Skeletal muscle satellite cell (primary cell): Measurements from ENCODE around the gene URI1.

Experiments used
- H3K27me3 ChIP-seq: 2 replicates; pipeline ENCODE4 v1.7.0; 2013; ENCODE audit warnings: low read length; ENCODE audit not compliant: control insufficient read depth, insufficient read depth
- H3K36me3 ChIP-seq: 2 replicates; pipeline ENCODE4 v1.7.0; 2013; ENCODE audit warnings: mild to moderate bottlenecking, control low read depth, low read length; ENCODE audit not compliant: insufficient read depth
- H3K4me1 ChIP-seq: 2 replicates; pipeline ENCODE4 v1.7.0; 2013; ENCODE audit warnings: low read length; ENCODE audit not compliant: control insufficient read depth, insufficient read depth
- H3K4me2 ChIP-seq: 2 replicates; pipeline ENCODE4 v1.7.0; 2013; ENCODE audit warnings: mild to moderate bottlenecking, low read length
- H3K4me3 ChIP-seq: 2 replicates; pipeline ENCODE4 v1.7.0; 2013; ENCODE audit warnings: low read length
- H3K9ac ChIP-seq: 2 replicates; pipeline ENCODE4 v1.7.0; 2013; ENCODE audit warnings: mild to moderate bottlenecking, low read depth, low read length, moderate library complexity
- H3K9me3 ChIP-seq: replicated peaks from 2 replicates; pipeline ENCODE4 v1.7.0; 2013; ENCODE audit warnings: mild to moderate bottlenecking, control low read depth, low read length

The URI1 gene

DNA sequence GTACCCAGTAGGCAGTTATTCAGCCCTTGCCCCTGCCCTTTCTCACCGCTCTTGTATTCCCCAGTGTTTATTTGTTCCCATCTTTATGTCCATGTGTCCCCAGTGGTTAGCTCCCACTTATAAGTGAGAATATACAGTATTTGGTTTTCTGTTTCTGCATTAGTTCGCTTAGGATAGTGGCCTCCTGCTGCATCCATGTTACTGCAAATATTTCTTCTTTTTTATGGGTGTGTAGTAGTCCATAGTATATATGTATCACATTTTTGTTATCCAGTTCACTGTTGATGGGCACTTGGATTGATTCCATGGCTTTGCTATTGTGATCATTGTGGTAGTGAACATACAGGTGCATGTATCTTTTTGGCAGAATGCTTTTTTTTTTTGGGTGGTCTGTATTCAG lies 32.7 kb downstream of the URI1 start:
- no peak overlapping the region for H3K4me3 ChIP-seq
- no peaks in the 10 kb centered on the region for H3K36me3 ChIP-seq
- peaks cover 7% of the 10 kb centered on the region for H3K4me1 ChIP-seq
- no peaks in the 10 kb centered on the region for H3K9me3 ChIP-seq
- H3K27me3 ChIP-seq = no peaks in the 10 kb centered on the region
- H3K4me2 ChIP-seq = no peak overlapping the region
- no peak overlapping the region for H3K9ac ChIP-seq

DNA sequence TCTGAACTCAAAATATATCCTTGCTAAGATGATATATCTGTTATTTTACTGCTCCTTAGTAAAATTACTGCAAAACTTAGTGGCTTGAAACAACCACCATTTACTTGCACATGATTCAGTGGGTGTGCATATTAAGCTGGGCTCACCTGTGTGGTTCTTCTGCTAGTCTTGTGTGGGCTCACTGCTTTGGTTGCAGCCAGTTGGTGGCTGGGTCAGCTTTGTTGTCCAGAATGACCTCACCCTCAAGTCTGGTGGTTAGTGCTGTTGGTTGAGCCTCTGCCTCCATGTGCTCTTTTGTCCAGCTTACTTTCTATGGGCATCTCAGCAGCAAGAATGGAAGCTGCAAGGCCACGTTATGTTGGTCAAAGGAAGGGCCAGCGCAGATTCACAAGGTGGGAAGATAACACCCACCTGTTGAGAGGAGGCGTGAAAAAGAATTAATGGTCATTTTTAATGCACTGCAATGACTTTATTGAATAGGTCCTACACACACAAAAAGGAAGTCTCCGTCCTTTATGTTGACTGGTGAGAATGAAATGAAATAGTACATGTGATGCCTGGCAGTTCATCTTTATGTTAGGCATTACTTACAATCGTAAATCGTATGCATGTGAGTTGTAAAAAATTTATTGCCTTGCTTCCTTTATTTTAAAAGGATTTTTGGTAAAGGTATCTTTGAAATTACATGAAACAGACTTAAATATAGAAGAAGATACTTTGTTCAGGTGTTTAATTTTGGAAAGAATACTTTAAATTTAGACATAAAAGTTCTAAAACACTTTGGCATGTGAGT lies 34.3 kb downstream of the URI1 start:
- H3K4me1 ChIP-seq = peaks cover 4% of the 10 kb centered on the region
- no peak overlapping the region for H3K9ac ChIP-seq
- H3K9me3 ChIP-seq = no peaks in the 10 kb centered on the region
- H3K27me3 ChIP-seq = no peaks in the 10 kb centered on the region
- H3K4me2 ChIP-seq = no peak overlapping the region
- no peaks in the 10 kb centered on the region for H3K36me3 ChIP-seq
- H3K4me3 ChIP-seq = no peak overlapping the region

DNA sequence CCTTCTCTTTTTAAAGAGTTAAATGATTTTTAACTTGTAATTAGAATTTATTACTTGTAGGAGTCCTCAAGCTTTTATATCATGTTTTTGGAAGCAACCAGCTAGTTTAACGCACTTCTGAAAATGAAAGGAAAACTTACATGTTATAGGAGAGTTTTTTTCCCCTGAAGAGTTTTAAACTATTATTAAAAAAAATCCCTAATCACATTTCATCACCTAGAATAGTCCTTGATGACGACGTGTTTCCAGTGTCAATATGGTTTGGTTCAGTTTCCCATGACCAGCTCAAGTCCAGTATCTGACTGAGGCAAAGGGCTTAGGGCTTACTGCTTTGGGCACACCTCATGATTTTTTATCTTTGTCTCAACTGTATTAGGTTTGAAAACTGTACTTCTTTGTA lies 36.0 kb downstream of the URI1 start:
- H3K9me3 ChIP-seq = no peaks in the 10 kb centered on the region
- H3K9ac ChIP-seq = no peak overlapping the region
- H3K4me1 ChIP-seq = no peaks in the 10 kb centered on the region
- no peak overlapping the region for H3K4me3 ChIP-seq
- no peaks in the 10 kb centered on the region for H3K36me3 ChIP-seq
- no peak overlapping the region for H3K4me2 ChIP-seq
- no peaks in the 10 kb centered on the region for H3K27me3 ChIP-seq

DNA sequence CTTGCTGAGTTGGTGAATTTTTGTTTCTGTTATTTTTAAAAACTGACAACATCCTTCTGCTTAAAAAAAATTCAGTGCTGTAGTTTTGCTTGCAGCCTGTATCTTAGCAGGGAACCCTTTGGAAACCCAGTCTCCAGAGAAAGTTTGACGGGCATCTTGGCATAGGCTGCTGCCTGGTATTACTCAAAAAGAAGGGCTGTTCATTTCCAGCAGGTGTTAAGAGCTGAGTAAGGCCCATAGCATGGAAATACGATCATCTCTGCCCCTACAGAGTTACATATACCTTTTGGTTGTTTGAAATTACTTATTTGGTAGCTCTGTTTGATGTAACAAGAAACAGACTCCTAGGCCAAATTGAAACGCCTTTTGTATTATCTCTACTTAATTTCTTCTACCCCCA lies 41.5 kb downstream of the URI1 start:
- no peak overlapping the region for H3K4me3 ChIP-seq
- H3K4me2 ChIP-seq = no peak overlapping the region
- no peaks in the 10 kb centered on the region for H3K27me3 ChIP-seq
- no peaks in the 10 kb centered on the region for H3K4me1 ChIP-seq
- H3K9me3 ChIP-seq = no peaks in the 10 kb centered on the region
- no peak overlapping the region for H3K9ac ChIP-seq
- peaks cover 10% of the 10 kb centered on the region for H3K36me3 ChIP-seq

DNA sequence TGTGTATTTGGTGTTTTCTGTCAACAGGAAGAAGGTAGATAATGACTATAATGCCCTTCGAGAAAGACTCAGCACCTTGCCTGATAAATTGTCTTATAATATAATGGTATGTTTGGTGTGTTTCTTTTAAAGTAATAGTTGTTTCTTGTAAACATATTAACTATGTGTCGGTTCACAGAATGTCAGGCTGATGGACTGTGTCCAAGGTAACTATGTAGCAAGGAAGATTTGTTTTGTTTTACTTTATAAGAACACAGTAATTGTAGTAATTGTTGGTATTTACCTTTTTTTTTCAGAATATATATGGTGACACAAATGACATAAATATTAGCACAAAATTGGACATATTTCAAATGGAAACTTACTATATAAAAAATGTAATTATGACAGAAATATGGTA lies 43.2 kb downstream of the URI1 start:
- Histone ChIP-seq H3K4me2 (no peak overlapping the region), H3K36me3 (peaks cover 12% of the 10 kb centered on the region), H3K4me1 (no peaks in the 10 kb centered on the region), H3K9me3 (no peaks in the 10 kb centered on the region), H3K4me3 (no peak overlapping the region), H3K27me3 (no peaks in the 10 kb centered on the region), H3K9ac (no peak overlapping the region)

DNA sequence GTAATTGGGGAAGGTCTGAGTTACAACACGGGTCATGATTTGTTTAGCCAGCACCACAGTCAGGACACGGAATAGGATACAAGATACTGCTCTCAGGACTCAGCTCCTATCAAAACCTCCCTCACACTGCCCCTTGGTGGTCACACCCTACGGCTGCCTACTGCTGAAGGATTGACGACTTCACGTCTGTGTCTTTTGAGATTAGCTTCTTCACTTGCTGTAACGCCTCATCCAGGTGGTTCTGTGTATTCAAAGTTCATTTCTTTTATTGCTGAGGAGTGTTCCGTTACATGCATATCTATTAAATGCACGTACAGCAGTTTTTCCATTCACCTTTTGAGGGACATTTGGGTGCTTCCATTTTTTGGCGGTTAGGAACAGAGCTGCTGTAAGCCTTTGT lies 46.3 kb downstream of the URI1 start:
- no peaks in the 10 kb centered on the region for H3K9me3 ChIP-seq
- H3K4me1 ChIP-seq = no peaks in the 10 kb centered on the region
- no peak overlapping the region for H3K9ac ChIP-seq
- no peak overlapping the region for H3K4me3 ChIP-seq
- H3K36me3 ChIP-seq = peaks cover 12% of the 10 kb centered on the region
- H3K4me2 ChIP-seq = no peak overlapping the region
- H3K27me3 ChIP-seq = no peaks in the 10 kb centered on the region

DNA sequence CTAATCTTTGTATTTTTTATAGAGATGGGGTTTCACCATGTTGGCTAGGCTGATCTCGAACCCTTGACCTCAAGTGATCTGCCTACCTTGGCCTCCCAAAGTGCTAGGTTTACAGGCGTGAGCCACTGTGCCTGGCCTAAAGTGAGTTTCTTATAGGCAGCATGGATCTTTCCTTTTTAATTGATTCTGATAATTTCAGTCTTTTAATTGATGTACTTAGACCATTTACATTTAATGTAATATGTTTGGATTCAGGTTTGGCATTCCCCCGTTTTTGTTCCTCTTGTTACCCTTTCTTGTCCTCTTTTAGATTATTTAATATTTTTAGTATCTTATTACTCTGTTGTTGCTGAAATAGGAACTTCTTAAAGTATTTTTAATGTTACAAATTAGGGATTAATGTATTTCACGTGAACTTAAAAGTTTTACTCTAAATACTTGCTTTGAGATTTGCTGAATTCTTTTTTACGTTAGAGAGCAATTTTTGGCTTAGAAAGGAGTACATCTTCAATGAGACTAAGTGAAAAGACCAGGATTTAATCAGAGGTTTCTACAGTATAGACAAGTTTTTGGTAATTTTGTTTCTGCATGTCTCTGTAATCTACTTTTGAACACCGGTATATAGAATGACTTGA lies 50.3 kb downstream of the URI1 start:
- Histone ChIP-seq H3K27me3 (no peaks in the 10 kb centered on the region), H3K36me3 (peaks cover 7% of the 10 kb centered on the region), H3K4me3 (no peak overlapping the region), H3K9ac (no peak overlapping the region), H3K4me1 (no peaks in the 10 kb centered on the region), H3K4me2 (no peak overlapping the region), H3K9me3 (no peaks in the 10 kb centered on the region)

DNA sequence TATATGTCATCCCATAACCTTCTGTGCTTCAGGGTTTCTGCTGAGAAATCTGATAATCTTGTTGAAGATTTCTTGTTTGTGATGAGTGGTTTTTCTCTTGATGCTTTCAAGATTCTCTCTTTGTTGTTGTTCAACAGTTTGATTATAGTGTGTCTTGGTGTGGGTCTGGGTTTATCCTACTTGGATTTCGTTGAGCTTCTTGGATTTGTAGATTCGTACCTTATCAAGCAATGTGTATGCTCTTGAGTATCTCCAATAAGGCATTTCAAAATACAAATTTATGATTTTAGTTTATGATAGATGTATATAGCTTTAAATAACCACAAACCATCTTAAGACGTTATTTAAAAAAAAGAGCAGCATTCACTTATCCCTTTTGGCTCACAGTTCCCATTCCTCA lies 57.5 kb downstream of the URI1 start:
- Histone ChIP-seq H3K4me3 (no peak overlapping the region), H3K4me2 (no peak overlapping the region), H3K4me1 (no peaks in the 10 kb centered on the region), H3K9ac (no peak overlapping the region), H3K27me3 (no peaks in the 10 kb centered on the region), H3K9me3 (no peaks in the 10 kb centered on the region), H3K36me3 (no peaks in the 10 kb centered on the region)

DNA sequence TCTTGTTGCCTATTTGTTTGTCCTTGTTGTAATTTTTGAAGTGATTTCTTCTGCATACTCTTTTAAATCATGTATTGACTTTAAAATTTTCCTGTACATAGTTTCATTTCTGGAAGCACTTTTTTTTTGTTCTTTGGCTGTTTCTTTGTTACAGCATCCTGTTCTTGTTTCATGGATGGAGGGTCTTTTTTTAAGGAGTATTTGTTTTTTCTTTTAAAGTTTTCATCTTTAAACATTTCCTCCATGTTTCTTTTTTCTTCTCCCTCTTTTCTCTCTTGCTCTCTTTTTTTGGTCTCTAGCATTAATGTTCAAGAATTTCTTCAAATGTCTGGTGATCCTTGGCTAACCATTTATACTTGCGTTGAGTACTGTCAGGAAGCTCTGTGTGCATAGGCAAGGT lies 58.8 kb downstream of the URI1 start:
- Histone ChIP-seq H3K9me3 (no peaks in the 10 kb centered on the region), H3K4me3 (no peak overlapping the region), H3K4me2 (no peak overlapping the region), H3K27me3 (no peaks in the 10 kb centered on the region), H3K9ac (no peak overlapping the region), H3K4me1 (no peaks in the 10 kb centered on the region), H3K36me3 (peaks cover 2% of the 10 kb centered on the region)

DNA sequence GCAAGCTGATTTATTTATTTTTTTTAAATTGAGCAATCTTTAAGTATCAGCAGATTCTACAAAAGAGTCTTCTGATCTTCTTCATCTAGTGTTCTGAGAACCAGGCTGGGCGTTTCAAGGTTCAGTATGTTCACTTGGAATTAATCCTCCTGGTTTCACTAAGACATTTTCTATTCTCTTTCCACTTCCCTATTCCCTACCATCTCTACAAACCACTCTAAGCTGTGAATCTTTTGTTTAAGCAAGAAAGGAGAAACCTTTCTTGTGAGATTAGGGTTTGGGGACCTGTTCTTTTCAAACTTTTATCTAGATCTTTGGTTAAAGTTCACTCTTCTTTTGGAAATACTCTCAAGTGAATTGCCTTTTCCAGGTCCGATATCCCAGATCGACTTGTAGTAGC lies 59.3 kb downstream of the URI1 start:
- H3K4me2 ChIP-seq = no peak overlapping the region
- H3K36me3 ChIP-seq = peaks cover 6% of the 10 kb centered on the region
- H3K9ac ChIP-seq = no peak overlapping the region
- no peaks in the 10 kb centered on the region for H3K4me1 ChIP-seq
- H3K4me3 ChIP-seq = no peak overlapping the region
- H3K27me3 ChIP-seq = no peaks in the 10 kb centered on the region
- H3K9me3 ChIP-seq = no peaks in the 10 kb centered on the region

DNA sequence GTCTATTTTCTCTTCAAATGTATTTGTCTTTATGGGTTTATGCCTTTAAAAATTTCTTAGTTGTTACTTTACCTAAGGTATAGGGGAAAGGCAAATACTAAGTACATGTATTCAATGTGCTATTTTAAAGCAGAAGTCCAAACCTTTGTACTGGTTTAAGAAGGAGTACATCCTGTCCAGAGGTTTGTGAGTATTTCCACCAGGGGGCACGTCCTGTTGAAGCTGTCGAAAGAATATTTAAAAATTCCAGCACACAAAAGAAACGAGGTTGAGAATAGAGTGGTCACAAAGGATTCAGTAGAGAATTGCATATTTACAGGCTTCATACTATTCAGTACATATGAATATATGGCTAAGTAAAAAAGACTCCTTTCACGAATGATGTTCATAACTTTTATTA lies 59.8 kb downstream of the URI1 start:
- Histone ChIP-seq H3K4me1 (no peaks in the 10 kb centered on the region), H3K4me3 (no peak overlapping the region), H3K9me3 (no peaks in the 10 kb centered on the region), H3K27me3 (no peaks in the 10 kb centered on the region), H3K36me3 (peaks cover 6% of the 10 kb centered on the region), H3K9ac (no peak overlapping the region), H3K4me2 (no peak overlapping the region)

DNA sequence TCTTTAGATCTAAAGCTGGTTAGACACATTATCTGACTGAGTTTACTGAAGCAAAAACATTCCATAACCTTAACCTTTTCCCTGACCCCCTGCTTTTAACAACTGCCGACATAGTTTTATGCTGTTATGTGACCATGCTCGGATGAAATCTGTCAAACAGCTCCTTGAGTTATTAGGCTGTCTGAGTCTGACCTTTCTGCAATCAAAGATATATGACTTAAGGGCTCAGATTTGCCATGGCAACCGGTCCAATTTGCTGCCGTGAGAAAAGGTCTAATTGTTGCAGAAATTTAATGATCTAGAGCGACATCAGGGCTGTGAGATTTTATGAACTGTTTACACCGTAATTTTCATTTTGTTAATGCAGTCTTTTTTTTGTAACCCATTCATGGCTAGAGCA lies 61.8 kb downstream of the URI1 start:
- no peaks in the 10 kb centered on the region for H3K27me3 ChIP-seq
- H3K4me2 ChIP-seq = no peak overlapping the region
- no peaks in the 10 kb centered on the region for H3K4me1 ChIP-seq
- no peak overlapping the region for H3K4me3 ChIP-seq
- H3K9me3 ChIP-seq = no peaks in the 10 kb centered on the region
- peaks cover 8% of the 10 kb centered on the region for H3K36me3 ChIP-seq
- H3K9ac ChIP-seq = no peak overlapping the region
